ENCODE results near the gene TIMM29.
"Not testable (repeated sequence)": the region's sequence is repeated elsewhere in the genome, so short reads cannot be mapped to it uniquely, and the experiment has no call there.

DNA sequence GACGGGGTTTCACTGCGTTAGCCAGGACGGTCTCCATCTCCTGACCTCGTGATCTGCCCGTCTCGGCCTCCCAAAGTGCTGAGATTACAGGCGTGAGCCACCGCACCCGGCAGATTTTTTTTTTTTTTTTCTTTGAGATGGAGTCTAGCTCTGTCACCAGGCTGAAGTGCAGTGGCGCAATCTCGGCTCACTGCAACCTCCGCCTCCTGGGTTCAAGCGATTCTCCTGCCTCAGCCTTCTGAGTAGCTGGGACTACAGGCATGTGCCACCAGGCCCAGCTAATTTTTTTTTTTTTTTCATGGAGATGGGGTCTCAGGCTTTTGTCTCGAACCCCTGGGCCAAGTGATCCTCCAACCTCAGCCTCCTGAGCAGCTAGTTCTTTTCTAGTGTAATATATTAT lies 13.0 kb downstream of the TIMM29 start:
- not testable (repeated sequence) for TF ChIP-seq CTCF, POLR2A (IDR thresholded peaks at IDR 0.05)
